Ramos (cell line): ENCODE measurements around the gene TEX55.
"Not testable (repeated sequence)": the region's sequence is repeated elsewhere in the genome, so short reads cannot be mapped to it uniquely, and the experiment has no call there.

Experiments
- in situ Hi-C: fragments of 300-500 bp; cut with MboI; formaldehyde crosslinking; loops from one replicate; pipeline ENCODE4 v1.14.3; 2022; ENCODE audit warnings: low sequenced_read_pairs; ENCODE audit not compliant: unreplicated experiment

Gene TEX55

DNA sequence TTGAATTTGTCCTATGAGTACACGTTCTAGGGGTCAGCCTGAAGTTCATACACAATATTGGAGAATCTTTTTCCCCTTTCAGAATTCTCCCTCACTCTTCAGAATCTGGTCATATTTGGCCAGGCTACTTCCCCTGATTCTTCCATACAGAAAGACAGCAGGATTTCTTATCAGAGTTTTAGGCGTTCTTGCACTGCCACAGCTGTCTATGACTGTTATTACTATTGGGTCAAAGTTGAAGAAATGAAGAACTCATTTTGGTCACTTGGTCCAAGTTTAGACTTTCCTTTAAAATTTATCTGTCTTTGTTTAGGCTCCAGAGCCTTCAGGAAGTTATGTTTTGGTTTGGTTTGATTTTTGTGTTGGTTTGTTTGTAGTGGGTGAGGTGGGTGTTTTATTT, 12.0 kb downstream of the TEX55 start:
- in situ Hi-C loops: no loop called here

DNA sequence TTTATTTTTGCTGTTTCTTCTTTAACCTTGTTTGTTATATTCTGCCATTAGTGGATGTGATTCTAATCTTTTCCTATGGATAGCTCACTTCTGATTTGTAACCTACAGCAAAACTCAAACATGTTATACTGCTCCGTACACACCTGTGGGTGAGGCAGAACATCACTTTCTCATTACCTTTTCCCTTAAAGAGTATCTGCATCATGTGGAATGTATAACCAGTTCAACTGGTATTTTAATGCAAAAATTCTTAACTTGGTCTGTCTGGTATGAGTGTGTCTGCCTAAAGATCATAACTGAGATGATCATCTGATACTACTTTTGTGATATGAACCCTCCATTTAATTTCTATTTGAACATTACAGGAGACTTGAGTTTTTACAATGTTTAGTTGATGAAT, 14.4 kb downstream of the TEX55 start:
- in situ Hi-C loops: no loop called here

- in situ Hi-C loops: no loop called here
These were observed 14.8 kb downstream of the TEX55 start for GRCh38 chr3:119160815-119161214.

DNA sequence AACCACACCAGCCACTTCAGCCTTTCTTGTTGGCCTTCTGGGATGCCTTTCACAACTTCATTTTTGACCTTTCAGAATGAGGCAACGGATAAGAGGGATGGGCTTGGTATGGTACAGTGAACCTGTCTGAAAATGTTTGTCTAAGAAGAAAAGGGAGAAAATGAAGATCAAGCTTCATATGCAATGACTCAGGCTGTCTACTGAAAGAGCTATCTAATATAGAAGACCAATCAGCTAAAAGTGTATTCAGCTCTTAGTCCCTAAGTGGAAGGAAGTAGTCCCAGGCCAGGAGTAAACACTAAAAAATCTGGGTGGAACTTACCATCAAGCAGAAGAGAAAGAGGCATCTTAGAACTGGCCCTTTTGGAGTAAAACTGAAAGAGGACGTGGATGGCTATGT, 15.3 kb downstream of the TEX55 start:
- in situ Hi-C loops: no loop called here

- in situ Hi-C loops: not testable (repeated sequence)
These were observed 18.8 kb downstream of the TEX55 start for GRCh38 chr3:119164745-119165144.

GRCh38 chr3:119170821-119171220, 24.9 kb downstream of the TEX55 start:
- in situ Hi-C loops: no loop called here

DNA sequence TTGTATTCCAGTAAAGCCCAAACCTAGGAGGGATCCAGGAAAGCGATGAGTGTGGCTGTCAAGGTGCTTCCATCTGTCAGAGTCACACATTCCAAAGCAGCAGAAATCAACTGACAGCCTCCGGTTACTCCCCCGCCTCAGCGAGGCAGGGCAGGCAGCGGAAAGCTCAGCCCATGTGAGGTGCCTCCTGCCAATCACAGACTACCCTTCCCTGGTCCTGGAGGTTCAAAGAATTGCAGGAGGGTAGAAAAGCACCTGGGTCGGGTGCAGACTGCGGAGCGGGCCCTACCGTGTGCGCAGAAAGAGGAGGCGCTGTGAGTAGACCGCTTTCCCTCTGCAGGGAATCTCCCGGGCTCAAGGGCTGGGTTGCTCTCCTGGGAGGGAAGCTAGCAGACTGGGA, 27.4 kb downstream of the TEX55 start, which contains the start of gene UPK1B:
UPK1B (plus strand) TSS at position 274 of the 400 bp plus-strand sequence. CDS start 13,144 bp downstream, outside the sequence.
- in situ Hi-C loops: no loop called here

GRCh38 chr3:119175872-119176756, 30.1 kb downstream of the TEX55 start:
- in situ Hi-C loops: no loop called here

- in situ Hi-C loops: no loop called here
These were observed 30.8 kb downstream of the TEX55 start for GRCh38 chr3:119176778-119177177.

DNA sequence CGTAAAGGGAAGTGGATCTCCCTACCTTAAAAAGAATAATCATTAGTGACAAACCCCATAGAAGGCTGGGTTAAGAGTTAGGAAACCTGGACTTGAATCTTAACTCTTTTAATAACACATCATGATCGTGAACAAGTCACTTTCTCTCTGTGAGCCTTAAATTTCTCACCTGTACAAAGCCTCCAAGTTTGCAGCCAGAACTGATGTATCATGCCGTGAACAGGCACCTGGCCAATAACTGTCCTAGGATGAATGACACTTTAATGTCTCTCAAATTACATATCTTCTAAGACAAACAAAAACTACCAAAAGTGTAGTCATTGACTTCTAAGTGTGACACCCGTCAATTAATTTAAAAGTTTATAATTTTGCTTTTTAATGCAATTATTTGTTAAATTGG, 31.4 kb downstream of the TEX55 start:
- in situ Hi-C loops: no loop called here

DNA sequence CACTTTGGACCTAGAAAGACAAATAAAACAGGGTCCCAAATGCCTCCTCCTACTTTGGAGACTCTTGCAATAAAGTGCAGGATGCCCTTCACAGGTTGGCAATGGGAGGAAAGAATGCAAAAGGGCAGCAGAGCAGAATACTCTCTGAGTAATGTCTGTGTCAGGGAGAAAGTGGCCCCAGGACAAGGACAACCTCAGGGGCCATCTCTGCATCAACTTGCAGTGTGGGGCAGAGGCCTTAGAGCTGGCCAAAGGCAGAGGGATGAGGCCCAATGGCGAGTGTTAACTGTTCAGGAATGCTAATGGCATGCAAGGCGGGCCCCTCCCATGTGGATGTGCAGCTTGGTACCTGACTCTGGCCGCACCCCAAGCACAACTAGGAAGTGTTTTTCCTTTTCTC, 35.8 kb downstream of the TEX55 start:
- in situ Hi-C loops: no loop called here

- in situ Hi-C loops: no loop called here
These were observed 38.1 kb downstream of the TEX55 start for GRCh38 chr3:119184111-119184510.

GRCh38 chr3:119184796-119185570, 39.0 kb downstream of the TEX55 start:
- in situ Hi-C loops: no loop called here

DNA sequence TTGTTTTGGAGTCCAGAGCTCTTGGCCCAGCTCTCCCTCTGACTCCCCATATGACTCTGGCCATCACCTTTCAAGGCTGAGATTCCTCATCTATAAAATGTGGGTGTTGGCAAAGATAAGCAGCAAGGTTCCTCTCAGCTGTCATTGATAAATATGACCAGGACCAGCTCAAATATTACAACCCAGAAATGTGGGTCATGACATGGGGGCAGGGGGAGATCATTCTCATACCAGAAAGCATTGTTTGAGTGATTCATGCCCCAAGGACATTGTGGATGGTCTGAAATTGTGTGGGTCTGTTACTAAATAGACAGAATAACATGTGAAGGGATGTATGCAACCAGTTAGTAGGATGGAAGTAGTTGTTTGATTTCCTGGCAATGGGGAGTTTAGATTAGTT, 41.3 kb downstream of the TEX55 start:
- in situ Hi-C loops: no loop called here

DNA sequence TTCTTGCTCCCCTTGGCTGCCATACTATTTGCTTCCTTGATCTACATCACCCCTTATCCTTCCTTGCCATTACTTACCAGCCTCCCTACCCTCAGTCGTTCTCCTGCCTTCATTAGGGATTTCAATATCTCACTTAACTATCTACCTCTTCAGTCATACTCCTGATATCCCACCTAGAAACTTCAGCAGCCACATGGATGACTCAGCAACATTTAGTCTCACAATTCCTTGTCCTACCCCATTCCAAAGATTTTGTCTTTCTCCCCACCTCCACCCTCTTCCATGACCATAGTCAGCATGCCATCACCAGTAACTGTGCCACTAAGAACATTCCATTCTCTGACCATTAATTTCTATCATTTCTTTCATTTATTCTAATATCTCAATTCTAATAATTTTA, 45.8 kb downstream of the TEX55 start:
- in situ Hi-C loops: no loop called here

GRCh38 chr3:119194237-119195150, 48.5 kb downstream of the TEX55 start:
- in situ Hi-C loops: no loop called here

GRCh38 chr3:119195151-119195476, 49.1 kb downstream of the TEX55 start:
- in situ Hi-C loops: no loop called here

DNA sequence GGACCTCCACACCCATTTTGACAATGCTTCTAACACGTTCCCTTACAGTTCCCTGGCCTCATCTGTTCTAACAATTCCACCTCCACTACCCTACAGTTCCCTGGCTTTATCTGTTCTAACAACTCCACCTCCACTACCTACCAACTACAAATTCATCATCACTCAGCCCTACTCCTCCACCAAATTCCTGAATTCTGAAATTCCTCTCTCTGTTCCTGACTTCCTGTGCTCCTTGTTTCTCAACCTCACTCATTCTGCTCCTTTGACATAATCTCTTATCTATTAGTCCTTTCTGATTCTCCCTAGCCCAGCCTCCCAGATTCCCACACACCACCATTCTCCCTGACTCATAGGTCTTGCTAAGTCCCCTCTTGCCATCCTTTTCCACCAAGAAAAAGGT, 49.9 kb downstream of the TEX55 start:
- in situ Hi-C loops: no loop called here
